Measurements from ENCODE around the gene CNTD1. TPM values are rescaled to one million over a fixed set of nuclear protein-coding genes. Genes with fewer than 3 reads are reported as not detected.

CNTD1 gene
- total RNA-seq, 2 donors from 2014 or later, result not detected

DNA sequence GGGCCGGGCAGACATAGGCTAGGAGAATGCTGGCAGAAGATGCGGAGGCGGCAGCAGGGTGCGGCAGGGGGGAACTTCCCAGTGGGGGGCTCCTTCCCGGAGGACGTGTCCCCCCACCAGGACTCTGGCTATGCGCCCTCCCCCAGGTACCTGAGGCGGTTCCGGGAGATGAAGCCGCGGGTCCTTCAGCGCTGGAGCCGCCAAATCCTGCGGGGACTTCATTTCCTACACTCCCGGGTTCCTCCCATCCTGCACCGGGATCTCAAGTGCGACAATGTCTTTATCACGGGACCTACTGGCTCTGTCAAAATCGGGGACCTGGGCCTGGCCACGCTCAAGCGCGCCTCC, 14.9 kb upstream of the CNTD1 start:
- no peak overlapping the region for H3K27ac ChIP-seq (ENCODE audit: low read depth, low read length)
- Mint-ChIP-seq H3K27ac (no peak overlapping the region), H3K4me3 (no peak overlapping the region), H3K4me1 (peaks cover 19% of the 10 kb centered on the region), H3K27me3 (ENCODE audit: insufficient read depth) (peaks cover 69% of the 10 kb centered on the region), H3K36me3 (ENCODE audit: low read depth) (no peaks in the 10 kb centered on the region), H3K9me3 (no peaks in the 10 kb centered on the region)
- H3K9me3 ChIP-seq (ENCODE audit: control insufficient read depth, low read length), result no peaks in the 10 kb centered on the region
- WGBS, 2 experiments (ENCODE audit: insufficient coverage in 1 of 2, insufficient read length in 1 of 2), result 83 to 86% methylated on average over 18 to 22 of the region's 22 CpGs
- peak; percentile 54 for DNase-seq
- H3K4me3 ChIP-seq (ENCODE audit: low read length), result no peak overlapping the region
- peaks cover 2% of the 10 kb centered on the region for H3K36me3 ChIP-seq (ENCODE audit: control insufficient read depth, insufficient read depth, low read length)
- peaks cover 38% of the 10 kb centered on the region for H3K27me3 ChIP-seq (ENCODE audit: control insufficient read depth, insufficient read depth, low read length, poor library complexity, severe bottlenecking)
- no peaks in the 10 kb centered on the region for H3K4me1 ChIP-seq (ENCODE audit: control insufficient read depth, insufficient read depth, low read length)
- H3K9ac ChIP-seq (ENCODE audit: extremely low read depth, low read length, poor library complexity, severe bottlenecking), result no peak overlapping the region
- TF ChIP-seq, protein P1, sequence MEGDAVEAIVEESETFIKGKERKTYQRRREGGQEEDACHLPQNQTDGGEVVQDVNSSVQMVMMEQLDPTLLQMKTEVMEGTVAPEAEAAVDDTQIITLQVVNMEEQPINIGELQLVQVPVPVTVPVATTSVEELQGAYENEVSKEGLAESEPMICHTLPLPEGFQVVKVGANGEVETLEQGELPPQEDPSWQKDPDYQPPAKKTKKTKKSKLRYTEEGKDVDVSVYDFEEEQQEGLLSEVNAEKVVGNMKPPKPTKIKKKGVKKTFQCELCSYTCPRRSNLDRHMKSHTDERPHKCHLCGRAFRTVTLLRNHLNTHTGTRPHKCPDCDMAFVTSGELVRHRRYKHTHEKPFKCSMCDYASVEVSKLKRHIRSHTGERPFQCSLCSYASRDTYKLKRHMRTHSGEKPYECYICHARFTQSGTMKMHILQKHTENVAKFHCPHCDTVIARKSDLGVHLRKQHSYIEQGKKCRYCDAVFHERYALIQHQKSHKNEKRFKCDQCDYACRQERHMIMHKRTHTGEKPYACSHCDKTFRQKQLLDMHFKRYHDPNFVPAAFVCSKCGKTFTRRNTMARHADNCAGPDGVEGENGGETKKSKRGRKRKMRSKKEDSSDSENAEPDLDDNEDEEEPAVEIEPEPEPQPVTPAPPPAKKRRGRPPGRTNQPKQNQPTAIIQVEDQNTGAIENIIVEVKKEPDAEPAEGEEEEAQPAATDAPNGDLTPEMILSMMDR (conservative IDR thresholded peaks at IDR 0.05), result no peak

GRCh38 chr17:42784409-42784808, 14.3 kb upstream of the CNTD1 start:
- H3K27me3 Mint-ChIP-seq (ENCODE audit: insufficient read depth), result peaks cover 73% of the 10 kb centered on the region
- no peaks in the 10 kb centered on the region for H3K4me1 ChIP-seq (ENCODE audit: control insufficient read depth, insufficient read depth, low read length)
- no peaks in the 10 kb centered on the region for H3K9me3 Mint-ChIP-seq
- H3K4me1 Mint-ChIP-seq, result peaks cover 18% of the 10 kb centered on the region
- no peak overlapping the region for H3K27ac ChIP-seq (ENCODE audit: low read depth, low read length)
- no peak overlapping the region for H3K9ac ChIP-seq (ENCODE audit: extremely low read depth, low read length, poor library complexity, severe bottlenecking)
- no peaks in the 10 kb centered on the region for H3K36me3 Mint-ChIP-seq (ENCODE audit: low read depth)
- TF ChIP-seq, protein P1 (conservative IDR thresholded peaks at IDR 0.05), result no peak
- WGBS, 2 experiments (ENCODE audit: insufficient coverage in 1 of 2, insufficient read length in 1 of 2), result 91 to 98% methylated on average over 20 to 25 of the region's 25 CpGs
- no peaks in the 10 kb centered on the region for H3K9me3 ChIP-seq (ENCODE audit: control insufficient read depth, low read length)
- H3K4me3 Mint-ChIP-seq, result no peak overlapping the region
- H3K27me3 ChIP-seq (ENCODE audit: control insufficient read depth, insufficient read depth, low read length, poor library complexity, severe bottlenecking), result peaks cover 38% of the 10 kb centered on the region
- H3K4me3 ChIP-seq (ENCODE audit: low read length), result no peak overlapping the region
- no peak for DNase-seq
- no peak overlapping the region for H3K27ac Mint-ChIP-seq
- H3K36me3 ChIP-seq (ENCODE audit: control insufficient read depth, insufficient read depth, low read length), result no peaks in the 10 kb centered on the region

- no peaks in the 10 kb centered on the region for H3K36me3 Mint-ChIP-seq (ENCODE audit: low read depth)
- peaks cover 76% of the 10 kb centered on the region for H3K27me3 Mint-ChIP-seq (ENCODE audit: insufficient read depth)
These were observed 13.7 kb upstream of the CNTD1 start for GRCh38 chr17:42784811-42785592.

More at GRCh38 chr17:42784811-42785592, 13.7 kb upstream of the CNTD1 start:
- peaks cover 13% of the 10 kb centered on the region for H3K4me1 Mint-ChIP-seq
- WGBS, 2 experiments (ENCODE audit: insufficient coverage in 1 of 2, insufficient read length in 1 of 2), result 94 to 97% methylated on average over 40 to 52 of the region's 52 CpGs
- Histone ChIP-seq H3K9me3 (ENCODE audit: control insufficient read depth, low read length) (no peaks in the 10 kb centered on the region), H3K4me3 (ENCODE audit: low read length) (no peak overlapping the region), H3K36me3 (ENCODE audit: control insufficient read depth, insufficient read depth, low read length) (no peaks in the 10 kb centered on the region), H3K27ac (ENCODE audit: low read depth, low read length) (no peak overlapping the region), H3K9ac (ENCODE audit: extremely low read depth, low read length, poor library complexity, severe bottlenecking) (no peak overlapping the region), H3K4me1 (ENCODE audit: control insufficient read depth, insufficient read depth, low read length) (no peaks in the 10 kb centered on the region), H3K27me3 (ENCODE audit: control insufficient read depth, insufficient read depth, low read length, poor library complexity, severe bottlenecking) (peaks cover 38% of the 10 kb centered on the region)
- no peaks in the 10 kb centered on the region for H3K9me3 Mint-ChIP-seq
- no peak overlapping the region for H3K27ac Mint-ChIP-seq
- TF ChIP-seq, protein P1 (conservative IDR thresholded peaks at IDR 0.05), result no peak
- no peak for DNase-seq
- H3K4me3 Mint-ChIP-seq, result no peak overlapping the region
